ENCODE results near the gene MEIS2.

Gene MEIS2

GRCh38 chr15:37086521-37086920 lies 13.8 kb downstream of the MEIS2 start:
- no peak overlapping the region for H3K4me3 ChIP-seq (ENCODE audit: low read length)
- no peak for TF ChIP-seq CTCF (IDR thresholded peaks at IDR 0.05; ENCODE audit: insufficient read depth, low read depth, low read length, missing control alignments)

GRCh38 chr15:37086120-37086519 lies 14.2 kb downstream of the MEIS2 start:
- no peak for DNase-seq (ENCODE audit: low read depth)

More at GRCh38 chr15:37086521-37086920, 13.8 kb downstream of the MEIS2 start:
- DNase-seq (ENCODE audit: low read depth), result no peak

GRCh38 chr15:37084602-37085001 lies 15.7 kb downstream of the MEIS2 start:
- no peak for TF ChIP-seq CTCF (IDR thresholded peaks at IDR 0.05; ENCODE audit: insufficient read depth, low read depth, low read length, missing control alignments)
- no peak overlapping the region for H3K4me3 ChIP-seq (ENCODE audit: low read length)
- no peak for DNase-seq (ENCODE audit: low read depth)

More at GRCh38 chr15:37086120-37086519, 14.2 kb downstream of the MEIS2 start:
- TF ChIP-seq CTCF (IDR thresholded peaks at IDR 0.05; ENCODE audit: insufficient read depth, low read depth, low read length, missing control alignments), result no peak
- no peak overlapping the region for H3K4me3 ChIP-seq (ENCODE audit: low read length)

GRCh38 chr15:37083610-37084009 lies 16.7 kb downstream of the MEIS2 start:
- DNase-seq (ENCODE audit: low read depth), result no peak
- no peak for TF ChIP-seq CTCF (IDR thresholded peaks at IDR 0.05; ENCODE audit: insufficient read depth, low read depth, low read length, missing control alignments)
- H3K4me3 ChIP-seq (ENCODE audit: low read length), result no peak overlapping the region

- TF ChIP-seq CTCF (IDR thresholded peaks at IDR 0.05; ENCODE audit: insufficient read depth, low read depth, low read length, missing control alignments), result no peak
- no peak overlapping the region for H3K4me3 ChIP-seq (ENCODE audit: low read length)
- DNase-seq (ENCODE audit: low read depth), result no peak
Measured at GRCh38 chr15:37081983-37082382, 18.4 kb downstream of the MEIS2 start.

GRCh38 chr15:37080261-37080921 lies 20.0 kb downstream of the MEIS2 start:
- no peak for DNase-seq (ENCODE audit: low read depth)
- TF ChIP-seq CTCF (IDR thresholded peaks at IDR 0.05; ENCODE audit: insufficient read depth, low read depth, low read length, missing control alignments), result no peak
- H3K4me3 ChIP-seq (ENCODE audit: low read length), result no peak overlapping the region

- no peak overlapping the region for H3K4me3 ChIP-seq (ENCODE audit: low read length)
- DNase-seq (ENCODE audit: low read depth), result no peak
- TF ChIP-seq CTCF (IDR thresholded peaks at IDR 0.05; ENCODE audit: insufficient read depth, low read depth, low read length, missing control alignments), result no peak
Measured at GRCh38 chr15:37079726-37080125, 20.6 kb downstream of the MEIS2 start.

Data from epithelial cell of esophagus (primary cell).